Thymus (tissue), 11 donors: ENCODE data around the gene SLX9. TPM values are rescaled to one million over a fixed set of nuclear protein-coding genes. Genes with fewer than 3 reads are reported as not detected.
A peak's percentile ranks its signal among the peaks of the same experiment; 100 is the strongest.

Experiments used
- DNase-seq, 9 donors: peaks; one replicate each; pipeline ENCODE4 v3.0.0-alpha.2; 2013; ENCODE audit warnings: low spot score in 9 of 9, low read depth in 6 of 9, missing footprints in 1 of 9
- H3K27ac ChIP-seq, 2 donors: one replicate each; pipeline ENCODE4 v1.5.1; 2013; ENCODE audit warnings: control low read depth in 1 of 2, low read depth in 1 of 2, low read length in 1 of 2, mild to moderate bottlenecking in 1 of 2, moderate library complexity in 1 of 2
- H3K27me3 ChIP-seq, 2 donors: one replicate each; pipeline ENCODE4 v1.5.1; 2013; ENCODE audit warnings: low read length in 1 of 2; ENCODE audit not compliant: control insufficient read depth in 2 of 2, insufficient read depth in 1 of 2
- H3K36me3 ChIP-seq, 2 donors: one replicate each; pipeline ENCODE4 v1.5.1; 2013; ENCODE audit warnings: low read length in 1 of 2, mild to moderate bottlenecking in 1 of 2, moderate library complexity in 1 of 2; ENCODE audit not compliant: control insufficient read depth in 2 of 2, insufficient read depth in 2 of 2
- H3K4me1 ChIP-seq, 2 donors: one replicate each; pipeline ENCODE4 v1.5.1; 2013; ENCODE audit warnings: low read length in 2 of 2; ENCODE audit not compliant: control insufficient read depth in 2 of 2, insufficient read depth in 2 of 2
- H3K4me3 ChIP-seq, 2 donors: one replicate each; pipeline ENCODE4 v1.5.1; 2013; ENCODE audit warnings: low read length in 2 of 2, control low read depth in 1 of 2, mild to moderate bottlenecking in 1 of 2
- H3K9me3 ChIP-seq, 2 donors: one replicate each; pipeline ENCODE4 v1.5.1; 2013; ENCODE audit warnings: low read length in 1 of 2, mild to moderate bottlenecking in 1 of 2; ENCODE audit not compliant: control insufficient read depth in 2 of 2, insufficient read depth in 1 of 2
- WGBS: extraction: QIAGEN DNeasy Blood & Tissue Kit; methylation state at CpG from one replicate; pipeline ENCODE4 v1.1.7; 2013; 5-methylcytosine and 5-hydroxymethylcytosine counted together
- polyA plus RNA-seq: library from polyadenylated mRNA; stranded (reverse); fragments of 200-250 nt; gene quantifications from one replicate; pipeline ENCODE4 v1.2.3, GENCODE V29; 2013
- total RNA-seq: library from RNA; stranded (reverse); fragments of 120-200 nt; gene quantifications from one replicate; pipeline ENCODE4 v1.2.4, GENCODE V29; 2013
- donor health status: healthy.

Gene SLX9
- total and polyA plus RNA-seq, 2 donors = 28.4 to 29.0 TPM

DNA sequence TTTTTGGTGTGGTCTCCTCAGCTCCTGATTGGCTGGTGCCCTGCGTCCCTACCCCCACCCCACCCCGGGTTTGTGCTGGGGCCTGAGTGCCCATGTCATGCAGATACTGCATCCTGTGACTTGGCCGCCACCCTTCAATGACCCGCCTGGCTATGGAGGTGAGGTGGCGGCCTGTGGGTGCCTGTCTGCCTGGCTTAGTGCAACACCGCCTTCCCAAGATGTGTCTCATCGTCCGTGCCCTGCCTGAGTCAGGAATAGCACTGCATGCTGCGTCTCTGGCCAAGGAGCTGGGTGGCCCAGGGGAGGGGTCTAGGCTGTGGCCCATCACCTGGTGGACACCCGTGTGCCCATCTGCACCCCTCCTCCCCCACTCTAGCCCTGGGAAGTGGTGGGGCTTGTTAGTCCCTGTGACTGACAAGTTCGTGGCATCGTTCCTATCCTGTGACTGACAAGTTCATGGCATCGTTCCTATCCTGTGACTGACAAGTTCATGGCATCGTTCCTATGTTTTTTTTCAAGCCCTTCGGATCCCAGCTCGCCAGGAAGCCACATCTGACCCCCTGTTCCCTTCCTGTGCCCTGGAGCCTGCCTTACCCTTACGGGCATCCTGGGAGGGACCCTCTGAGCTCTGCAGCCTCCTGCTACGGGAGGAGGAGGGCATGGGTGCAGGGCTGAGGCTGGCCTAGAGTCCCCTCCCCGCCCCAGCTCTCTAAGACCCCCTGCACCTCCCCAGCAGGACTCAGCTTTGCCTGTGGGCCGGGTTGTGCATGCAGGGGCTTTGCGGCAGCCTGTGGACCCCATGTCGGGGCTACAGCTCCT, 7.5 kb downstream of the SLX9 start:
- Histone ChIP-seq H3K9me3 (peaks cover 0 to 3% of the 10 kb centered on the region in 2 donors), H3K27me3 (no peaks in the 10 kb centered on the region), H3K4me1 (peaks cover under 1 to 13% of the 10 kb centered on the region in 2 donors), H3K4me3 (no peak overlapping the region), H3K27ac (no peak overlapping the region), H3K36me3 (peaks cover 43 to 50% of the 10 kb centered on the region in 2 donors)
- no peak for DNase-seq
- 94% methylated on average over 22 of the region's 22 CpGs for WGBS

DNA sequence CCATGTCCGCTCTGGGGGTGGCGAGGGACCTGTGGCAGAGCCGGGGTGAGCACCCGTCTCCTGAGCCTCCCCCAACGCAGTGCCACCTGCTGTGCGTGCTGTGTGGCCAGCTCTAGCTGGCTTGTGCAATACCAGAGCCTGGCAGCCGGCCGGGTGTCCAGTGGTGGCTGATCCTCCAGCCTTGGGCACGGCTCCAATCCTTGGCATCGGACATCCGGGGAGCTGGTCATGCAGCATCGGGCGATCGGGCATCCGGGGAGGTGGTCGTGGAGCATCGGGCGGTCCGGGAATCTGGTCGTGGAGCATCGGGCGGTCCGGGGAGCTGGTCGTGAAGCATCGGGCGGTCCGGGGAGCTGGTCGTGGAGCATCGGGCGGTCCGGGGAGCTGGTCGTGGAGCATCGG, 8.1 kb downstream of the SLX9 start:
- Histone ChIP-seq H3K9me3 (peaks cover 0 to 3% of the 10 kb centered on the region in 2 donors), H3K27me3 (no peaks in the 10 kb centered on the region), H3K4me1 (peaks cover 0 to 8% of the 10 kb centered on the region in 2 donors), H3K36me3 (peaks cover 43 to 56% of the 10 kb centered on the region in 2 donors), H3K4me3 (no peak overlapping the region), H3K27ac (no peak overlapping the region)
- 98% methylated on average over 33 of the region's 33 CpGs for WGBS
- no peak for DNase-seq

GRCh38 chr21:44948426-44949120, 8.7 kb downstream of the SLX9 start:
- H3K36me3 ChIP-seq = peaks cover 43 to 55% of the 10 kb centered on the region in 2 donors
- H3K4me1 ChIP-seq = peaks cover 0 to 6% of the 10 kb centered on the region in 2 donors
- no peaks in the 10 kb centered on the region for H3K27me3 ChIP-seq
- H3K27ac ChIP-seq = no peak overlapping the region
- no peak for DNase-seq
- WGBS = 97% methylated on average over 16 of the region's 16 CpGs
- H3K9me3 ChIP-seq = peaks cover 0 to 3% of the 10 kb centered on the region in 2 donors
- H3K4me3 ChIP-seq = no peak overlapping the region

DNA sequence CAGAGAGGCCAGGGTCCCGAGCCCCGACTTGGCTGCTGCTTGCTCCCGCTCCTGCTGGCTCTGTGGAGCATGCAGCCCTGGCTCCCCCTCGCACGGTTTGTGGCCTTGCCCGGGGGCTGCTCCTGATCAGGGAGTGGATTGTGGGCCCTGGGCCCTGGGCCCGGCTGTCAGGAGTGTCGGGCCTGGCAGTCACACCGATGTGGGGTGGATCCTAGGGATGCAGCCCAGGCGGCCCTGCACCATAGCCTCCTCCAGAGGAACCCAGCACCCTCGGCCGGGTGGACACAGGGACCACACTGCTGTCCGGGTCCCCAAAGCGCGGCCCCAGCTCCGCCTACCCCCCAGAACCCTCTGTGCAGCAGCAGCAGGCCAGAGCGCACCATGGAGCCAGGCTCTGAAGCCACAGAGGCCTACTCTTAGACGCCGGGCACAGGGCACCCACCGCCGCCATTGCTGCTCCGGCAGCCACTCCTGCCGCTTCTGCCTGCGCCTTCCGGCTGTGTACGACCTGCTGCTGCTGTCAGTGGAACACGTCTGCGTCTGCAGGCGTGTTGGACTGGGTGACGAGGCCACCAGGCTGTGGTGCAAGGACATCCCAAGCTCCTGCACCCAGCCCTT, 9.4 kb downstream of the SLX9 start:
- Histone ChIP-seq H3K27me3 (no peaks in the 10 kb centered on the region), H3K9me3 (peaks cover 0 to 3% of the 10 kb centered on the region in 2 donors), H3K4me1 (peaks cover 0 to 6% of the 10 kb centered on the region in 2 donors), H3K4me3 (no peak overlapping the region), H3K27ac (no peak overlapping the region), H3K36me3 (peaks cover 38 to 54% of the 10 kb centered on the region in 2 donors)
- 95% methylated on average over 30 of the region's 30 CpGs for WGBS
- DNase-seq = no peak

DNA sequence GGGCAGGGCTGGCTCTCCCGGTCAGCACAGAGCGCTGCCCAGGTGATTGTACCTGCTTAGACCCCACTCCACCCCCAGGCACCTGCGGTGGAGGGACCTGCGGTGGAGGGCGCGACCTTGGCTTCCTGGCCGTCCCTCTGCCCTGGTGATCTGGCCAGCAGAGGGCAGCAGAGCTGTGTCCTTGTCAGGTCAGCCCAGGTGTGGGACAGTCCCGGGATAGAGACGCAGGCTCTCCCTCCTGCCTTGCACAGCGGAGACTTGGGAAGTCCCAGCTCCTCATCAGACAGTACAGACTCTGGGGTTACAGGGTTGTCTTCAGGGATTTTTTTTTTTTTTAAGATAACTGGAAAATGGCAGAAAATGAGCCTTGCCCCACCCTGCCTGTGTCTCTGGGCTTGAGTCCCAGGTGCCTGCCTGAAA, 10.0 kb downstream of the SLX9 start:
- Histone ChIP-seq H3K27ac (no peak overlapping the region), H3K9me3 (peaks cover 0 to 3% of the 10 kb centered on the region in 2 donors), H3K36me3 (peaks cover 38 to 54% of the 10 kb centered on the region in 2 donors), H3K4me3 (no peak overlapping the region), H3K27me3 (no peaks in the 10 kb centered on the region), H3K4me1 (peaks cover 0 to 6% of the 10 kb centered on the region in 2 donors)
- peak in 3 of 9 donors; percentile 62 to 74 (median 73) for DNase-seq
- WGBS = 46% methylated on average over 10 of the region's 10 CpGs

DNA sequence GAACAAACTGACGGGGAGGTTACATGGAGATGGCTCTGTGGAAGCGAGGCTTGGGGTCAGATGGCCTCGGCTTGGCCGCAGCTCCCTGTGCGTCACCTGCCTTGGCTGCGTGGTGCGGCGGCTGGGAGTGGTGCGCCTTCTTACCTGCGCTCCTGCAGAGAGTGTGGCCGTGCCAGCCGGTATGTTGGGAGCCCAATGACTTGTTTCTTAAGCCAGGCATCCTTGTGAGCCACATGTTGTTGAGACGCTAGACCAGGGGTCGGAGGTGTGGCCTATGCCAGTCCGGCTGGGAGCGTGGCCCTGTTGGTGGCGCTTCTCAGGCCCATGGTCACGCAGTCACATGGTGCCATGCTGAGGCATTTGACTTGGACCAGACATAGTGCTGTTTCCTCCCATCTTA, 10.5 kb downstream of the SLX9 start:
- no peak overlapping the region for H3K4me3 ChIP-seq

DNA sequence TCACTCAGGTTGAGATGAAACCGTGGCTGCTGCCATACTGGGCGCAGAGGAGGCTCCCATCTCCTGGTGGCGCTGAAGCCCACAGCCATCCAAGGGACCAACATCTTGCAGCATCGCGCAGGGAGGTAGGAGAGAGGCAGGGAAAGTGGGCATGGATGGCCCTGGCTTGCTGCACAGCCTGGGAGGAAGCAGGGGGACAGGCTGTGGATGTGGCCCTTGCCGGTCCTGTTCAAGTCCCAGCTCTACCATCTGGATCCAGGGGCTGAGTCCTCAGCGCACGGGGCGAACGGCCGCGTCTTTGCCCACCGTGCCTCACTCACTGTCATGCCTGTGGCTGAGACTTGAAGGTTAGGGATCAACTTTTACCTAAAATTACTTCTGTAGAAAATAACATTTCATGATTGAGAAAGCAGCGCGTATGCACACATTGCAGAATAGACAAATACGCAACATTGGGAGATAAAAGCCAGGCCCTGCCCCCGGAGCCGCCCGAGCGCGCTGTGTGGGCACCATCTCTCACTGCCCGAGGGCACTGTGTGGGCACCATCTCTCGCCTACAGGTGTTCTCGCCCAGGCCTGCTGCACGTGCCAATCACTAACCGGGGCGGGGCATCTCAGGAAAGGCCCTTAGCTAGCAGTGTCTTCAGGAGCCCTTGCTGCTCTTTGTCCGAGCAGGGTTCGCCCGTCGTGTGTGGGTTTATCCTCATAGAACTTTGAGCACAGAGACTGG, 11.5 kb downstream of the SLX9 start:
- 98% methylated on average over 31 of the region's 31 CpGs for WGBS
- H3K27me3 ChIP-seq = no peaks in the 10 kb centered on the region
- no peak for DNase-seq
- H3K9me3 ChIP-seq = peaks cover 0 to 1% of the 10 kb centered on the region in 2 donors
- H3K27ac ChIP-seq = no peak overlapping the region
- H3K4me3 ChIP-seq = no peak overlapping the region
- H3K4me1 ChIP-seq = peaks cover 0 to 3% of the 10 kb centered on the region in 2 donors
- peaks cover 37 to 50% of the 10 kb centered on the region in 2 donors for H3K36me3 ChIP-seq

More for the DNA sequence above, 10.5 kb downstream of the SLX9 start:
- H3K27ac ChIP-seq = peak overlapping the region in 1 of 2 donors; percentile 76
- H3K36me3 ChIP-seq = peaks cover 37 to 48% of the 10 kb centered on the region in 2 donors
- no peak for DNase-seq
- WGBS = 98% methylated on average over 18 of the region's 18 CpGs
- no peaks in the 10 kb centered on the region for H3K27me3 ChIP-seq
- H3K4me1 ChIP-seq = peaks cover 0 to 6% of the 10 kb centered on the region in 2 donors
- peaks cover 0 to 3% of the 10 kb centered on the region in 2 donors for H3K9me3 ChIP-seq

DNA sequence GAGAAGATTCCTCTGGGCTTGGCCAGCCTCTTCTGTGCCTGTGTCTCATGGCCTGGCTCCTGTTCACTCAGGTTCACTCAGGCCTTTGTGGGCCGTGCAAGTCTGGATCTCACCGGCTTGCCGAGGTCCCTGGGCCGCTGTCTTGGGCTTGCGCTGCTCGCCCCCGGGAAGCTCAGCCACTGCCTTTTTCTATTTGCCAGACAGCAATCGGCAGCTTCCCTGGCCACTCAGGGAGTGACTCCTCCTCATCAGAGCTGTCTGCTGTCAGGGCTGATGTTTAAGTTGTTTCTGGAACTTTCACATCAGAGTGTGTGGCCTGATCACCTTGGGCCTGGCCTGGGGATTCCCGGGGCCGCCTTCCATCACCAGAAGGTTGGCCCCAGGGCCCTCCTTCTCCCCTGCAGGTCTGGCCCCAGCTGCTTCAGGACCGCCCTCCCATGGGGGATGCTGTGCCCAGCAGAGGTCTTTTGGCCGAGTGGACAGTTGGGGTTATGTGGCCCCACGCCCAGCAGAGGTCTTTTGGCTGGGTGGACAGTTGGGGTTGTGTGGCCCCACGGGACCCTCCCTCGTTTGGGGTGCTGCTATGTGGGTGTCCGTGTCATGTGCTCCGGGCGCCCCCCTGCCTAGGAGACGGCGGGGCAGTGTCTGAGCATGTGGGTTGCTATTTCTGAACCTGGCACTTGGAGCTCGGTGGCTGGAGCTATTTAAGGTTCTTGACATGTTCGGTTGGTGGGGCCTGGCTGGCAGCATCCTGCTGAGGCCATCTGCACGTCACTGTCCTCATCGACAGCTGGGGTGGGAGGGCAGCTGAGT, 12.5 kb downstream of the SLX9 start:
- no peaks in the 10 kb centered on the region for H3K27me3 ChIP-seq
- WGBS = 96% methylated on average over 24 of the region's 24 CpGs
- H3K4me3 ChIP-seq = no peak overlapping the region
- H3K9me3 ChIP-seq = no peaks in the 10 kb centered on the region
- H3K27ac ChIP-seq = no peak overlapping the region
- no peak for DNase-seq
- no peaks in the 10 kb centered on the region for H3K4me1 ChIP-seq
- peaks cover 36 to 52% of the 10 kb centered on the region in 2 donors for H3K36me3 ChIP-seq
